A673 (cell line): ENCODE results near the gene CSF2. TPM values are rescaled to one million over a fixed set of nuclear protein-coding genes. Genes with fewer than 3 reads are reported as not detected.

Experiments used
- BruUV-seq: library from RNA; stranded (reverse); fragments of 400-500 nt; replicated peaks from 2 replicates; lab custom pipeline; 2021; lab: Mats Ljungman, UMichigan
- CTCF ChIA-PET: fragments of 300-600 bp; sonication (Branson Sonifier 250); formaldehyde crosslinking; loops from one replicate; lab custom pipeline; 2022; ENCODE audit warnings: antibody characterized with exemption; lab: Charles Lee
- POLR2A ChIA-PET: fragments of 300-600 bp; sonication (Branson Sonifier 250); formaldehyde crosslinking; loops from one replicate; lab custom pipeline; 2022; ENCODE audit warnings: antibody characterized with exemption; ENCODE audit not compliant: low non-redundant PET; lab: Charles Lee
- DNase-seq: peaks from one replicate; pipeline ENCODE4 v3.0.0-alpha.2; 2015; ENCODE audit warnings: low spot score
- H3K27ac ChIP-seq: fragments of 200-600 bp; sonication (generic); 2 replicates; pipeline ENCODE4 v1.5.1; 2016; ENCODE audit warnings: mixed run types, low read depth, mild to moderate bottlenecking, mixed read lengths, antibody characterized with exemption, low read length; ENCODE audit not compliant: poor library complexity, severe bottlenecking
- H3K27me3 ChIP-seq: fragments of 200-600 bp; sonication (generic); replicated peaks from 2 replicates; pipeline ENCODE4 v1.6.1; 2017; ENCODE audit warnings: mixed run types, low read depth, mild to moderate bottlenecking, mixed read lengths, antibody characterized with exemption, low read length; ENCODE audit not compliant: insufficient read depth, poor library complexity
- H3K36me3 ChIP-seq: fragments of 200-600 bp; sonication (generic); 2 replicates; pipeline ENCODE4 v1.6.1; 2016; ENCODE audit warnings: mixed run types, mild to moderate bottlenecking, mixed read lengths, antibody characterized with exemption, low read length; ENCODE audit not compliant: insufficient read depth, poor library complexity, severe bottlenecking
- H3K4me1 ChIP-seq: fragments of 200-600 bp; sonication (generic); 2 replicates; pipeline ENCODE4 v1.6.1; 2017; ENCODE audit warnings: mixed run types, mild to moderate bottlenecking, mixed read lengths, antibody characterized with exemption, low read length; ENCODE audit not compliant: insufficient read depth, poor library complexity, severe bottlenecking
- H3K4me3 ChIP-seq: fragments of 200-600 bp; sonication (generic); 2 replicates; pipeline ENCODE4 v1.5.1; 2016; ENCODE audit warnings: low read depth, mixed run types, mild to moderate bottlenecking, mixed read lengths, low read length; ENCODE audit not compliant: poor library complexity, severe bottlenecking
- H3K9me3 ChIP-seq: fragments of 200-600 bp; sonication (generic); 2 replicates; pipeline ENCODE4 v1.6.1; 2016; ENCODE audit warnings: mixed run types, low read depth, mild to moderate bottlenecking, mixed read lengths, antibody characterized with exemption, low read length; ENCODE audit not compliant: poor library complexity, severe bottlenecking
- EZH2 ChIP-seq: fragments of 200-600 bp; sonication (generic); IDR thresholded peaks from 2 replicates; pipeline ENCODE4 v1.6.1; 2017; ENCODE audit warnings: borderline replicate concordance, low read depth, mild to moderate bottlenecking, mixed read lengths, antibody characterized with exemption, low read length; ENCODE audit not compliant: poor library complexity, severe bottlenecking
- intact Hi-C: fragments of 100-400 bp; cut with micrococcal nuclease; formaldehyde crosslinking; loops from one replicate; pipeline ENCODE4 v1.10.0; 2022; ENCODE audit not compliant: unreplicated experiment
- total RNA-seq: library from RNA; stranded (reverse); gene quantifications from 2 replicates; pipeline ENCODE4 v1.2.3, GENCODE V29; 2021
- TF ChIP-seq, protein P1 (sequence below): fragments of 300-800, 200-600 bp; sonication (generic); conservative IDR thresholded peaks from 2 replicates; pipeline ENCODE4 v1.5.1; 2017; ENCODE audit warnings: low read depth, mild to moderate bottlenecking, antibody characterized with exemption, low read length, moderate library complexity, mixed read lengths

CSF2 gene
- total RNA-seq, 1 experiment from 2014 or later, result not detected

GRCh38 chr5:132059696-132060500 is 13.7 kb upstream of the CSF2 start:
- TF ChIP-seq, protein P1, sequence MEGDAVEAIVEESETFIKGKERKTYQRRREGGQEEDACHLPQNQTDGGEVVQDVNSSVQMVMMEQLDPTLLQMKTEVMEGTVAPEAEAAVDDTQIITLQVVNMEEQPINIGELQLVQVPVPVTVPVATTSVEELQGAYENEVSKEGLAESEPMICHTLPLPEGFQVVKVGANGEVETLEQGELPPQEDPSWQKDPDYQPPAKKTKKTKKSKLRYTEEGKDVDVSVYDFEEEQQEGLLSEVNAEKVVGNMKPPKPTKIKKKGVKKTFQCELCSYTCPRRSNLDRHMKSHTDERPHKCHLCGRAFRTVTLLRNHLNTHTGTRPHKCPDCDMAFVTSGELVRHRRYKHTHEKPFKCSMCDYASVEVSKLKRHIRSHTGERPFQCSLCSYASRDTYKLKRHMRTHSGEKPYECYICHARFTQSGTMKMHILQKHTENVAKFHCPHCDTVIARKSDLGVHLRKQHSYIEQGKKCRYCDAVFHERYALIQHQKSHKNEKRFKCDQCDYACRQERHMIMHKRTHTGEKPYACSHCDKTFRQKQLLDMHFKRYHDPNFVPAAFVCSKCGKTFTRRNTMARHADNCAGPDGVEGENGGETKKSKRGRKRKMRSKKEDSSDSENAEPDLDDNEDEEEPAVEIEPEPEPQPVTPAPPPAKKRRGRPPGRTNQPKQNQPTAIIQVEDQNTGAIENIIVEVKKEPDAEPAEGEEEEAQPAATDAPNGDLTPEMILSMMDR, result no peak
- TF ChIP-seq EZH2, result no peak
- DNase-seq, result no peak
- Histone ChIP-seq H3K4me3 (no peak overlapping the region), H3K36me3 (no peaks in the 10 kb centered on the region), H3K27ac (no peak overlapping the region), H3K4me1 (no peaks in the 10 kb centered on the region), H3K9me3 (no peaks in the 10 kb centered on the region), H3K27me3 (no peaks in the 10 kb centered on the region)
- intact Hi-C loops, result no loop called here
- ChIA-PET CTCF (no interaction called here), POLR2A (no interaction called here)
- BruUV-seq, result no TSS peak

- intact Hi-C loops, result no loop called here
- POLR2A ChIA-PET, result no interaction called here
- Histone ChIP-seq H3K36me3 (no peaks in the 10 kb centered on the region), H3K27me3 (no peaks in the 10 kb centered on the region), H3K4me3 (no peak within 1 kb of the TSS), H3K4me1 (no peaks in the 10 kb centered on the region), H3K27ac (no peak within 1 kb of the TSS), H3K9me3 (no peaks in the 10 kb centered on the region)
- no peak for DNase-seq
- BruUV-seq, result no TSS peak
- no peak for TF ChIP-seq EZH2
- TF ChIP-seq, protein P1, result no peak
- CTCF ChIA-PET, result no interaction called here
Measured at GRCh38 chr5:132060501-132061161, 13.0 kb upstream of the CSF2 start, which contains the start of gene IL3. IL3 (plus strand) TSS chr5:132060655; CDS start chr5:132060707, 52 bp downstream.

- ChIA-PET CTCF (interaction anchor here (0.6 to 1.5 kb wide), 5 partner anchors 10 to 640 kb away, joined by 3 to 6 read pairs (median 3); partner anchors contain the start of gene CSF2), POLR2A (no interaction called here)
- BruUV-seq, result no TSS peak
- TF ChIP-seq, protein P1, result peak; percentile 96
- no peak for TF ChIP-seq EZH2
- Histone ChIP-seq H3K4me3 (no peak overlapping the region), H3K9me3 (no peaks in the 10 kb centered on the region), H3K36me3 (no peaks in the 10 kb centered on the region), H3K27ac (no peak overlapping the region), H3K4me1 (no peaks in the 10 kb centered on the region), H3K27me3 (no peaks in the 10 kb centered on the region)
- peak; percentile 67 for DNase-seq
- intact Hi-C loops, result loop anchor here (2.0 kb wide), 2 partner anchors 474 to 640 kb away; no protein-coding TSS in a partner anchor
Measured at GRCh38 chr5:132063090-132063911, 10.3 kb upstream of the CSF2 start.
